ENCODE data around the gene PEX11A. TPM values are rescaled to one million over a fixed set of nuclear protein-coding genes. Genes with fewer than 3 reads are reported as not detected.

The PEX11A gene
- total and polyA plus RNA-seq, 3 experiments from 2014 or later: 2.8 to 3.5 (median 2.9) TPM

DNA sequence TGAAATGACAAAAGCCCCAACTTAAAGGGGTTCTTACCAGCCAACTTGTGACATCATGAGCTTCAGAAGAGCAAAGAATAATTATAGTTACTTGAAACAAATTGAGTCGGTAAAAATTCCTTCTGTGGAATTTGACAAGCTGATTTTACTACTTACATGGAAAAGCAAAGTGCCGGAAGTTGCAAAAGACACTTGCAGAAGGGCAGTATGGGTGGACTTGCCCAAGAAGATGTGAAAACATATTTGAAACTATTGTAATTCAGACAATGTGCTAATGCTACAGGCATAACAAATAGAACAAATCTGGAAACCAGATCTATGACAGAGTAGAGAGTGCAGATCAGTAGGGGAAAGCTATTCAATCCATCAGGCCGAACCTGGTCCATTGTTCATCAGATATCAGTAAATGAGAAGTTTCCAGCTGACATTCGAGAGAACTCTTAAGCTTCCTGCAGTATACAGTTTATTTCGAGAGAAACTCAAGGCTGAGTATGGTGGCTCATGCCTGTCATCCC lies 32.8 kb downstream of the PEX11A start:
- H3K4me3 Mint-ChIP-seq: no peak overlapping the region
- CTCF ChIA-PET: no interaction called here
- POLR2A ChIA-PET: no interaction called here

GRCh38 chr15:89656116-89656815 lies 34.3 kb downstream of the PEX11A start:
- DNase-seq: no peak
- Mint-ChIP-seq H3K36me3 (no peaks in the 10 kb centered on the region), H3K9me3 (no peaks in the 10 kb centered on the region), H3K27ac (no peak overlapping the region), H3K4me3 (peak overlapping the region; percentile 44 to 88 (median 71)), H3K4me1 (peaks cover 10 to 12% (median 12%) of the 10 kb centered on the region in 3 donors), H3K27me3 (peaks cover 39 to 55% of the 10 kb centered on the region in 2 donors)
- Histone ChIP-seq H3K9me3 (ENCODE audit: low read length) (no peaks in the 10 kb centered on the region), H3K4me1 (ENCODE audit: insufficient read depth, low read length) (no peaks in the 10 kb centered on the region), H3K4me3 (ENCODE audit: low read length) (no peak overlapping the region), H3K27ac (ENCODE audit: low read depth, low read length) (no peak overlapping the region), H3K27me3 (ENCODE audit: insufficient read depth, low read length, poor library complexity, severe bottlenecking) (peaks cover 4% of the 10 kb centered on the region), H3K36me3 (ENCODE audit: insufficient read depth, low read length) (no peaks in the 10 kb centered on the region)
- CTCF ChIA-PET: no interaction called here
- POLR2A ChIA-PET: no interaction called here

More for the DNA sequence above, 32.8 kb downstream of the PEX11A start:
- Histone ChIP-seq H3K4me1 (ENCODE audit: insufficient read depth, low read length) (no peaks in the 10 kb centered on the region), H3K27me3 (ENCODE audit: insufficient read depth, low read length, poor library complexity, severe bottlenecking) (peaks cover 4% of the 10 kb centered on the region), H3K36me3 (ENCODE audit: insufficient read depth, low read length) (no peaks in the 10 kb centered on the region), H3K27ac (ENCODE audit: low read depth, low read length) (no peak overlapping the region), H3K9me3 (ENCODE audit: low read length) (no peaks in the 10 kb centered on the region), H3K4me3 (ENCODE audit: low read length) (no peak overlapping the region)
- peaks cover 10 to 12% (median 12%) of the 10 kb centered on the region in 3 donors for H3K4me1 Mint-ChIP-seq
- no peaks in the 10 kb centered on the region for H3K9me3 Mint-ChIP-seq
- no peak for DNase-seq
- H3K27ac Mint-ChIP-seq: no peak overlapping the region
- peaks cover 37 to 51% of the 10 kb centered on the region in 2 donors for H3K27me3 Mint-ChIP-seq
- no peaks in the 10 kb centered on the region for H3K36me3 Mint-ChIP-seq

- Histone ChIP-seq H3K4me3 (ENCODE audit: low read length) (no peak within 1 kb of the TSS), H3K27me3 (ENCODE audit: insufficient read depth, low read length, poor library complexity, severe bottlenecking) (peaks cover 4% of the 10 kb centered on the region), H3K36me3 (ENCODE audit: insufficient read depth, low read length) (no peaks in the 10 kb centered on the region), H3K27ac (ENCODE audit: low read depth, low read length) (no peak within 1 kb of the TSS), H3K4me1 (ENCODE audit: insufficient read depth, low read length) (no peaks in the 10 kb centered on the region), H3K9me3 (ENCODE audit: low read length) (no peaks in the 10 kb centered on the region)
- POLR2A ChIA-PET: no interaction called here
- peak in 1 of 5 donors; percentile 31 for DNase-seq
- peak within 1 kb of the TSS; percentile 44 to 88 (median 71) for H3K4me3 Mint-ChIP-seq
- CTCF ChIA-PET: no interaction called here
- no peaks in the 10 kb centered on the region for H3K9me3 Mint-ChIP-seq
- H3K27me3 Mint-ChIP-seq: peaks cover 38 to 47% of the 10 kb centered on the region in 2 donors
- peaks cover 10 to 12% (median 12%) of the 10 kb centered on the region in 3 donors for H3K4me1 Mint-ChIP-seq
- no peaks in the 10 kb centered on the region for H3K36me3 Mint-ChIP-seq
- H3K27ac Mint-ChIP-seq: no peak within 1 kb of the TSS
Measured at GRCh38 chr15:89654847-89655805, 35.4 kb downstream of the PEX11A start, which contains the start of gene KIF7. Gene KIF7, minus strand, starts transcription at chr15:89655467. Its CDS starts 2,537 bp downstream, at chr15:89652930.

- Mint-ChIP-seq H3K27me3 (peaks cover 37 to 45% of the 10 kb centered on the region in 2 donors), H3K27ac (no peak overlapping the region), H3K36me3 (no peaks in the 10 kb centered on the region), H3K9me3 (no peaks in the 10 kb centered on the region), H3K4me3 (peak overlapping the region in 6 of 7 donors; percentile 28 to 70 (median 54)), H3K4me1 (peaks cover 10 to 12% (median 12%) of the 10 kb centered on the region in 3 donors)
- no peaks in the 10 kb centered on the region for H3K36me3 ChIP-seq (ENCODE audit: insufficient read depth, low read length)
- ChIA-PET CTCF (no interaction called here), POLR2A (no interaction called here)
- no peak overlapping the region for H3K4me3 ChIP-seq (ENCODE audit: low read length)
- H3K4me1 ChIP-seq (ENCODE audit: insufficient read depth, low read length): no peaks in the 10 kb centered on the region
- H3K27me3 ChIP-seq (ENCODE audit: insufficient read depth, low read length, poor library complexity, severe bottlenecking): peaks cover 4% of the 10 kb centered on the region
- H3K27ac ChIP-seq (ENCODE audit: low read depth, low read length): no peak overlapping the region
- no peak for DNase-seq
- no peaks in the 10 kb centered on the region for H3K9me3 ChIP-seq (ENCODE audit: low read length)
Measured at GRCh38 chr15:89654301-89654761, 36.2 kb downstream of the PEX11A start.

DNA sequence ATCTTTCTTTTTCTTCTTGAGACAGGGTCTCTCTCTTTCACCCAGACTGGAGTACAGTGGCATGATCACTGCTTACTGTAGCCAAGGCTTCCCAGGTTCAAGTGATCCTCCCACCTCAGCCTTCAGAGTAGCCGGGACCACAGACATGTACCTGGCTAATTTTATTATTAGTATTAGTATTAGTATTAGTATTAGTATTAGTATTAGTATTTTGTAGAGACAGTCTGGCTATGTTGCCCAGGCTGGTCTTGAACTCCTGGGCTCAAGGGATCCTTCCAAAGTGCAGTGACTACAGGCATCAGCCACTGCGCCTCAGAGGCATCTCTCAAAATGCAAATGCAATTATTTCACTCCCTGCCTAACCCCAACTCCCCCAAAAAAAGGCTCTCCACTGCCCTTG lies 37.0 kb downstream of the PEX11A start:
- Mint-ChIP-seq H3K36me3 (no peaks in the 10 kb centered on the region), H3K27ac (peak overlapping the region in 1 of 8 donors; percentile 67), H3K4me1 (peaks cover 10 to 12% (median 12%) of the 10 kb centered on the region in 3 donors), H3K9me3 (no peaks in the 10 kb centered on the region), H3K4me3 (peak overlapping the region in 1 of 7 donors; percentile 45), H3K27me3 (peaks cover 37 to 45% of the 10 kb centered on the region in 2 donors)
- POLR2A ChIA-PET: no interaction called here
- H3K4me3 ChIP-seq (ENCODE audit: low read length): no peak overlapping the region
- no peaks in the 10 kb centered on the region for H3K4me1 ChIP-seq (ENCODE audit: insufficient read depth, low read length)
- no peak for DNase-seq
- no peaks in the 10 kb centered on the region for H3K9me3 ChIP-seq (ENCODE audit: low read length)
- no peaks in the 10 kb centered on the region for H3K36me3 ChIP-seq (ENCODE audit: insufficient read depth, low read length)
- H3K27ac ChIP-seq (ENCODE audit: low read depth, low read length): no peak overlapping the region
- CTCF ChIA-PET: no interaction called here
- H3K27me3 ChIP-seq (ENCODE audit: insufficient read depth, low read length, poor library complexity, severe bottlenecking): peaks cover 4% of the 10 kb centered on the region

DNA sequence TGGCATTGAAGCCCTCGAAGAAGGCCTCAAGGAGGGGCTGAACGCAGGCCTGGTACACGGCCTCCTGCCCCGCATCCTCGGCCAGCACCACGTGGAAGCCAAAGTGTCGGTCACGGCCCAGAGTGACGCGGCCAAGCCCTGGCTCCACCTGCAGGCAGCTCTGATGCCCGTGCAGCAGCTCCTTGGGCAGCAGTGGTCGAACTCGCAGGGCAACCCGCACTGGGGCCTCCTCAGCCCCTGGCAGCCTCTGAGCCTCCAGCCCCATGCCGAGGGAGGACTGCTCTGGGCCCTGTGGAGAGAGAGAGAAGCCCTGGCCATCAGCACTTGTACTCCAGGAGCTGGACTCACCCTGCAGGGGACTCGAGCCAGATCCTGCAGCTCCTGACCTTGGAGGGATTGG lies 37.9 kb downstream of the PEX11A start:
- Mint-ChIP-seq H3K36me3 (no peaks in the 10 kb centered on the region), H3K9me3 (no peaks in the 10 kb centered on the region), H3K27me3 (peaks cover 35 to 45% of the 10 kb centered on the region in 2 donors), H3K27ac (no peak overlapping the region), H3K4me1 (peaks cover 10 to 12% (median 12%) of the 10 kb centered on the region in 3 donors), H3K4me3 (no peak overlapping the region)
- POLR2A ChIA-PET: no interaction called here
- Histone ChIP-seq H3K36me3 (ENCODE audit: insufficient read depth, low read length) (no peaks in the 10 kb centered on the region), H3K9me3 (ENCODE audit: low read length) (no peaks in the 10 kb centered on the region), H3K4me3 (ENCODE audit: low read length) (no peak overlapping the region), H3K27ac (ENCODE audit: low read depth, low read length) (no peak overlapping the region), H3K27me3 (ENCODE audit: insufficient read depth, low read length, poor library complexity, severe bottlenecking) (peaks cover 4% of the 10 kb centered on the region), H3K4me1 (ENCODE audit: insufficient read depth, low read length) (no peaks in the 10 kb centered on the region)
- DNase-seq: no peak
- CTCF ChIA-PET: no interaction called here

- Histone ChIP-seq H3K4me3 (ENCODE audit: low read length) (no peak overlapping the region), H3K36me3 (ENCODE audit: insufficient read depth, low read length) (no peaks in the 10 kb centered on the region), H3K27me3 (ENCODE audit: insufficient read depth, low read length, poor library complexity, severe bottlenecking) (peaks cover 4% of the 10 kb centered on the region), H3K9me3 (ENCODE audit: low read length) (no peaks in the 10 kb centered on the region), H3K4me1 (ENCODE audit: insufficient read depth, low read length) (no peaks in the 10 kb centered on the region), H3K27ac (ENCODE audit: low read depth, low read length) (no peak overlapping the region)
- peak overlapping the region in 1 of 7 donors; percentile 66 for H3K4me3 Mint-ChIP-seq
- H3K9me3 Mint-ChIP-seq: no peaks in the 10 kb centered on the region
- ChIA-PET POLR2A (no interaction called here), CTCF (no interaction called here)
- H3K27me3 Mint-ChIP-seq: peaks cover 32 to 47% of the 10 kb centered on the region in 2 donors
- H3K4me1 Mint-ChIP-seq: peaks cover 11 to 15% (median 12%) of the 10 kb centered on the region in 3 donors
- no peak overlapping the region for H3K27ac Mint-ChIP-seq
- DNase-seq: peak in 1 of 5 donors; percentile 36
- no peaks in the 10 kb centered on the region for H3K36me3 Mint-ChIP-seq
Measured at GRCh38 chr15:89652131-89652530, 38.4 kb downstream of the PEX11A start.
